NB4 (cell line): ENCODE measurements around the gene RAB1B.

ENCODE experiments used
- CTCF ChIP-seq: IDR thresholded peaks from one replicate; pipeline ENCODE4 v1.5.1; 2012; ENCODE audit warnings: low read depth, low read length
- POLR2A ChIP-seq: IDR thresholded peaks from 2 replicates; pipeline ENCODE4 v1.6.1; 2011; ENCODE audit warnings: mild to moderate bottlenecking; ENCODE audit not compliant: insufficient read length; ENCODE audit errors: extremely low read depth

GRCh38 chr11:66227700-66228099 lies 40.7 kb upstream of the RAB1B start:
- TF ChIP-seq POLR2A (no peak), CTCF (no peak)
